ENCODE measurements around the gene HPCAL1.
"Not testable (repeated sequence)": the region's sequence is repeated elsewhere in the genome, so short reads cannot be mapped to it uniquely, and the experiment has no call there.

HPCAL1 gene

DNA sequence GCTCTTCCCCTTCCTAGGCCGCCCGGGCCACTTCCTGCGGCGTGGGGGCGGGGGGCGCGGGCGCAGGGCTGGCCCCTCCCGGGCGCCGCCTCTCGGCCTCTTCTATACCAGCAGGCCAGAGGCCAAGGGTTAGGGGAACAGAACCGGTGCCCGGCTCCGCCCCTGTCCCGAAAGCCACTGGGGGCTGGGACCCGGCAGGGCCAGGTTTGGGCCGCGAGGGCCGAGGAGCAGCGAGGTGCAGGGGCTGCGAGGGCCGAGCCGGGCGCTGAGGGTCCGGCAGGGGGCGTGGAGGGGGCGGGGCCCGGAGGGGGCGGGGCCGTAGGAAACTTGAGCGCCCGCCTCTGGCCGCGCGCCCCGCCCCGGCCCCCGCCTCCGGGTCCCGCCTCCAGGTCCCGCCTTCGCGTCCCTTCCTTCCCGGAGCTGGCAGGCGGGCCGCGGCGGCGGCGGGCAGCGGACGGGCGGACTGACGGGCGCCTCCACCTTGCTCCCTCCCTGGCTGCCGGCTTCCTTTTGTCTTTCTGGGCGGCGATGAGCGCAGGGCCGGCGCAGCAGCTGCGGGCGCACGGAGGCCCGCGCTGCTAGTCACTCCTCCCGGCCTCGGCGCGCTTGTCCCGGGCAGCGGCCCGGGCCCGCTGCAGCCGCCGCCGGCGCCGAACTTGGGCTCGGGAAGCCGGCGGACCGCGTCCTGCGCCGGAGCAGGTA is at the start of gene HPCAL1:
Gene HPCAL1 (plus strand): TSS at position 426 of the 702 bp plus-strand sequence. CDS start 116,854 bp downstream, outside the sequence.
- DNase-seq = peak; percentile 71

DNA sequence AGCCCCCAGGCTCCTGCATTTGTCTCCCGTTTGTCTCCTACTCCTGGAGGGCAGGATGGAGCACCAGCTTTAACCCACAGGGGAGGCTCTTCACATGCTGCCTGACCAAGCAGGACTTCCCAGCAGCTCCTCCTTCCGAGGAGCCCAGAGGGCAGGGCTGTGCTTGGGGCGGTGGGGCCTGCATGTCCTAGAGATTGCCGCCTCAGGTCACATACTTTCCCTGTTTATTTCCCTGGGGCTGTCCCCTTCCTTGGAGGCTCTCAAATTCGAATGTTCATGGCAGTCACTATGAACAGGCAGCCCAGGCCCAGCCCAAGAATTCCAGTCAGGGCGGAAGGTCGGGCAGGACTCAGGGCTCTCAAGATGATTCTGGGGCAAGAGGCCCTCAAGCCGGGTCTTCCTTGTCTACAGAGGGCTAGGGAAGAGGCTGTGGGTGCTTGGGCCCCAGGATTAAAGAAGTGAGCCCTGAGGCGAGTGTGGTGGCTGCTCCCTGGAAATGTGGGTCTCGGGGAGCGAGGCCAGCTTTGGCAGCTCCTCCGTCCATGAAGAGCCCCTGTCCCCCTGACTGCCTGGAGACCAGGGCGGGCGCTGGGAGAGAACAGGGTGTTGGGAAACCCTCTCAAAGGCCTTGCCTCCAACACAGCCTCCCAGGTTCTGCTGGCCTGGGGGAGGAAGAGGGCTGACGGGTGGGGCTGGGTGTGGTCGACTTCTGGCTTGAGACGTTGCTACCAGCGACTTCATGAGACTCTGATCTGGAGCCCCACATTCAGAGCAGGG is 48.9 kb upstream of the HPCAL1 start:
- no peak for DNase-seq

GRCh38 chr2:10254373-10255188 is 48.1 kb upstream of the HPCAL1 start:
- DNase-seq = peak; percentile 1

DNA sequence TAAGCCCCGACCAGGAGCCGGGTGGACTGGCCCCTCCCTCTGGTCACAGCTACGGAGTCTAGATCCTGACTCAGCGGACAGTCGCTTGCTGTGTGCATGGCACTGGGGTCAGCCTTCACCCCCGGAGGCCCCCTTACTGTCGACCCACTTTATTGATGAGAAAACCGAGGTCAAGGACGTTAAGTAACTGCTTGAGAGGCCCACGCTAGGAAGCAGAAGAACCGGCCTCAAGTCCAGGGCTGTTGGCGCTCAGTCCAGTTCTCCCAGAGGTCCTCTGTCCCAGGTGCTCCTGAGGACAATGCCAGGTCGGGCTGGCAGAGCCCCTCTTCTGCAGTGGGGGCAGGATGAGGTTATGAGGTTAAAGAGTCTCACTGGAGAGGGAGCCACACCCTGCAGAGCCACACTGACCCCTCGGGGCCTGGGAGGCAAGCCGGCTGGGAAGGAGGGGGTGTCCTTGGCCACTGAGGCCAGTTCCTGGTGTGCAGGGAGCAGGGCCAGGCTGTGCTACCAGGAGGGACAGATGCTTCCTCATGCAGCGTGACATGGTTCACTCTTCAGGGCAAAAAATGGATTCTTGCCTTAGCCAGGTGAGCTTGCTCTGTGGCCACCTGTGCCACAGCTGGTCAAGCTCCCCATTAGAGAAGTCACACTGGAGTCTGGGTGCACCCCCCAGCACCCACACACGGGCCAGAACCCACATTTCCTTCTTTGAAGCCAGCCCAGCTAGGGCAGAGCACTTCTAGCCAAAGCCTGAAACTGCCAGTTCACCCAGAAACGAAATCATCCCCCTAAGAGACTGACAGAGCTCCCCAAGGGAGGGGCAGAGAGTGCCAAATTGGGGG is 47.3 kb upstream of the HPCAL1 start:
- no peak for DNase-seq

- no peak for DNase-seq
These were observed 46.6 kb upstream of the HPCAL1 start for GRCh38 chr2:10256031-10256514.

GRCh38 chr2:10256515-10257031 is 46.1 kb upstream of the HPCAL1 start:
- no peak for DNase-seq

DNA sequence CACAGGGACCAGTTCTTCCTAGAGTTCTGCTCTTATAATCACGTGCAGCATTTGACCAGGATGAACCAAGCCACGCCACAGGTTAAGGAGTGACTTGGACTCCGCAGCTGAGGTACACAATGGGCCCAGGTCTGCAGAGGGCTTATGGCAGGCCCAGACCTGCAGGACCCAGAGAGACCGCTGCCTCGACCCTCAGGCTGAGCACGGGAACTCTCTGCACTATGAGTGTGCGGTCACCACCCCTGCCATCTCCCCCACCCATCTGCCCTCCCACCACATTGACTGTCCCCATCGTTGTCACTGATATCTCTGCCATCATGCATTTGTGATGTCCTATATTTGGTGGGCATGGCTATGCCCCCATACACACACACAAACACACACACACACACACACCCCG is 45.7 kb upstream of the HPCAL1 start:
- no peak for DNase-seq

- DNase-seq = no peak
These were observed 45.1 kb upstream of the HPCAL1 start for GRCh38 chr2:10257500-10258147.

- DNase-seq = no peak
These were observed 44.4 kb upstream of the HPCAL1 start for GRCh38 chr2:10258326-10258725.

DNA sequence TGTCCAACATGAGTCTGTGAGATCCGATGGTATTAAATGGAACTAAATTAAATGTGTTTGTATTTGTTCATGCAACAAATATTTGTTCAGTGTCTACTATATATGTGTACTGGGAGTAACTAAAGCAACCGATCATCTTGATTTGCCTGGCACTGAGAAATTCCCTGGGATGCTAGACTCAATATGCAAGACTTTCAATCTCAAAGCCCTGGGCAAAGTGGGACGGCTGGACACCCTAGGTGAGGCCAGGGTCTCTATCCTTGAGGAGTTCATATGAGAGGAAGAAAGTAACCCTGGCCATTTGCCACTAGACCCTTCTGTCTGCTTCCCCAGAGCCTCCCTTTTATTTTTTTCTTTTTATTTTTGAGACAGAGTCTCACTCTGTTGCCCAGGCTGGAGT is 44.0 kb upstream of the HPCAL1 start:
- no peak for DNase-seq

- DNase-seq = no peak
These were observed 42.6 kb upstream of the HPCAL1 start for GRCh38 chr2:10260130-10260529.

DNA sequence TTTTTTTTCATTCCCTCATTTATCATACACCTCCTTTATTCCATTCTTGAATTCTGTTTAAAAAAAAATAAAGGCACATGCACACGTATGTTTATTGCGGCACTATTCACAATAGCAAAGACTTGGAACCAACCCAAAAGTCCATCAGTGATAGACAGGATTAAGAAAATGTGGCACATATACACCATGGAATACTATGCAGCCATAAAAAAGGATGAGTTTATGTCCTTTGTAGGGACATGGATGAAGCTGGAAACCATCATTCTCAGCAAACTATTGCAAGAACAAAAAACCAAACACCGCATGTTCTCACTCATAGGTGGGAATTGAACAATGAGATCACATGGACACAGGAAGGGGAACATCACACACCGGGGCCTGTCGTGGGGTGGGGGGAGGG is 39.2 kb upstream of the HPCAL1 start:
- not testable (repeated sequence) for DNase-seq

- DNase-seq = no peak
These were observed 38.0 kb upstream of the HPCAL1 start for GRCh38 chr2:10264506-10265328.

DNA sequence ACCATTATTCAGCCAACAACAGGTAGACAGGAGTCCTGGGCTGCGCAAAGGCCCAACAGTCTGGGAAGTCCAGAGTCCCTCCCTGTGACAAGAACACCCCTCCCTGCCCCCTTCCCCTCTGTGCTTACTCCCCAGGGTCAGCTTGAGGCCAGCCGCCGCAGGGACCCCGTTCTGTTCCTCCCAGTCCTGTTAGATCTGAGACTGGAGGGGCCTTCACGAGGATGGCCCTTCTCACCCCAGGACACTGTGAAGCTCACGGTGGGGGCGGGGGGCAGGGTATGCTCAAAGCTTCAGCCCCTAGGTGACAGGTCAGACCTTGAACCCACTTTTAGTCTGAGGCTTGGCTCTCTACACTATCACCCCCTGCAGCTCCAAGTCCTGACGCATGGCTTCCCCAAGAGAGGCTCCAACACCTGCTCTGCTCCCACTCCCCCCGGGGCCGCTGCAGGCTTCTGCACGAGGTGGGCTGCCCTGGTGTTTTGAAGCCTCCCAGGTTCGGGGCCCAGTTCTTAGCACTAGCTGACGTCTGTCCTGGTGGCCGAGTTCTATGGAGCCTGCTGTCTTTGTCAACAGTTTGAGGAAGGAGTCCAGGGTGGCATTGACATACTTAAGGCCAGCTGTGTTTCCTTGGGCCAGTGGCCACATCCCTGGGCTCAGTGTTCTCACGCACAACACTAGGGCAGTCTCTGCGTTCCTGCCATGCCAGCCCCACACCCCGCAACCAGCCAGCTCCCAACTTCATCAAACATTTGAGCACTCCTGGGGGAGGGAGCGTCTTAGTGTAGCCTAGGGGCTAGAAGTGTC is 37.2 kb upstream of the HPCAL1 start:
- no peak for DNase-seq

DNA sequence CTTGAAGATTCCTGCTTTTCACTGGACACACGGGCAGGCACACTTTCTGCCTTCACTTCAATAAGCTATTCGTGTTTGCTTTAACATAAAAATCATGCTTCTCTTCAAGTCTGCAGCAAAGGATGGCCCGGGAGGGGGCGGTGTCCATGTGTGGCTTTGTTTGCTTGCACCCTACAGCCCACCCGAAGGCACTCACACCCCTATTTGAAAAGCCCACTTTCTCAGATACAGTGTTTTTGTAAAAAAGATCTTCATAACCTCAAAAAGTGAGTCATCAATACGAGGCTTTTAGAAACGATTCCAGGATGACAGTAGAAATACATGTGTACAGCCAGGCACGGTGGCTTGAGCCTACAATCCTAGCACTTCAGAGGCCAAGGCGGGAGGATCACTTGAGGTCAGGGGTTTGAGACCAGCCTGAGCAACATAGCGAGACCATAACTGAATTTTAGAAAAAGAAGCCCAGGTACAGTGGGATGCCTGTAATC is 36.5 kb upstream of the HPCAL1 start:
- no peak for DNase-seq

- no peak for DNase-seq
These were observed 35.7 kb upstream of the HPCAL1 start for GRCh38 chr2:10267036-10267435.

GRCh38 chr2:10267551-10268465 is 34.9 kb upstream of the HPCAL1 start:
- DNase-seq = no peak

GRCh38 chr2:10269291-10269690 is 33.4 kb upstream of the HPCAL1 start:
- no peak for DNase-seq

Measured in kidney glomerular epithelial cell (primary cell).